Anterior cingulate cortex (tissue), 58 donors: Measurements from ENCODE around the gene MRPL53.
"Not testable (repeated sequence)": the region's sequence is repeated elsewhere in the genome, so short reads cannot be mapped to it uniquely, and the experiment has no call there.

Experiments used
- DNase-seq, 58 donors: peaks; one replicate each; lab custom pipeline; 2025; lab: John Stamatoyannopoulos, UW

Gene MRPL53

DNA sequence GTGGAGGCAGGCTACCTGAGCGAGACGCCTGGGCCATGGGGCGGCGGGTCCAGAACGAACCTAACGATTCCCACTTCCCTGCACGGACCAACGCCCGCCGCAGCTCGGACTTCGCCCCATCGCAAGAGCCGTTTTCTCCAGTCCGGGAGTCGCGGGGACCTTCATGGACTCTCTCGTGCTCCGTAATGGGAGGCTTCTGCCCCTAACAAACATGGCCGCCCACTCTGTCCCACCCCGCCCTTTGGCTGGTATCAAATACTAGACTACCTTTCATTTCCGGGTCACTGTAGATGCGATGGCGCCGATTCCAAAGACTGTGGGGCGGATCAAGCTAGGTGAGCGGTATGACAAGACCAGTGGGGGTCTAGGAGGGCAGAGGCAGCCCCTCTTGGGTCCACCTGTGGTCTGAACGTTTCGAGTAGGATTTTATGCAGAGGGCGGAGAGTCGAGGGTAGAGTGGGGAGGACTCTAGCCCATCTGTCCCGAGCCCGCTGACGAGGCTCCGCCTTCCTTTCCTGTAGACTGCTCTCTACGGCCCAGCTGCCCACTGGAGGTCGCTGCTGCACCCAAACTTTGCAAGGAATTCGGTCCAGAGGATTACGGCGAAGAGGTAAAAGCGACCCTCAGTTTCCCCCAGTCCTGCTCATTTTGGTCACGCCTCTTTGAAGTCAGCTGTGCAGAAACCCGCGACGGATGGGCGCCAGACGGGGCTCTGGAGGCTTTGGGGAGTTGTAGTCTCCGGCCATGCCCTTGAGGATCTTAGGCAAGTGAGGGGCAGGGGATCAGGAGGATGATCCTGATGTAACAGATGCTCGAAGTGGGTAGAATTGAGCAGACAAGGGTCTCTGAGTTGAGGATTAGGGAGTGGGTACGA lies 10.6 kb upstream of the MRPL53 start, which contains the start of the genes CCDC142 and TTC31:
CCDC142 (minus strand) TSS at position 198 of the 874 bp plus-strand sequence; CDS start at position 37, 161 bp downstream.
TTC31 (plus strand) TSS at position 281 of the 874 bp plus-strand sequence; CDS start at position 296, 15 bp downstream.
- peak; percentile 85 to 100 (median 95) for DNase-seq

GRCh38 chr2:74481961-74482800 lies 9.7 kb upstream of the MRPL53 start:
- peak in 15 of 58 donors; percentile 51 to 84 (median 71) for DNase-seq

GRCh38 chr2:74481431-74481830 lies 9.0 kb upstream of the MRPL53 start:
- DNase-seq: no peak

- no peak for DNase-seq
Observed at GRCh38 chr2:74474899-74475298, 2.4 kb upstream of the MRPL53 start.

- no peak for DNase-seq
Observed at GRCh38 chr2:74474481-74474880, 2.0 kb upstream of the MRPL53 start.

GRCh38 chr2:74472945-74473258 lies 422 bp upstream of the MRPL53 start:
- no peak for DNase-seq

- DNase-seq: no peak
Observed at GRCh38 chr2:74471332-74472065, 981 bp downstream of the MRPL53 start.

GRCh38 chr2:74470742-74471141 lies 1.7 kb downstream of the MRPL53 start:
- DNase-seq: not testable (repeated sequence)

- DNase-seq: no peak
Observed at GRCh38 chr2:74464406-74464805, 8.1 kb downstream of the MRPL53 start.

- DNase-seq: no peak
Observed at GRCh38 chr2:74462786-74463105, 9.7 kb downstream of the MRPL53 start.

GRCh38 chr2:74462054-74462785 lies 10.3 kb downstream of the MRPL53 start:
- no peak for DNase-seq

GRCh38 chr2:74461187-74462053 lies 11.1 kb downstream of the MRPL53 start:
- no peak for DNase-seq

DNA sequence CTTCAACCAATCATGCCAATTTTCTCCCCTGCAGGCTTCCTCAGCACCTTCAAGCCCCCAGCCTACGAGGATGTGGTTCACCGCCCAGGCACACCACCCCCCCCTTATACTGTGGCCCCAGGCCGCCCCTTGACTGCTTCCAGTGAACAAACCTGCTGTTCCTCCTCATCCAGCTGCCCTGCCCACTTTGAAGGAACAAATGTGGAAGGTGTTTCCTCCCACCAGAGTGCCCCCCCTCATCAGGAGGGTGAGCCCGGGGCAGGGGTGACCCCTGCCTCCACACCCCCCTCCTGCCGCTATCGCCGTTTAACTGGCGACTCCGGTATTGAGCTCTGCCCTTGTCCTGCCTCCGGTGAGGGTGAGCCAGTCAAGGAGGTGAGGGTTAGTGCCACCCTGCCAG lies 12.3 kb downstream of the MRPL53 start:
- peak in 1 of 58 donors; percentile 11 for DNase-seq

GRCh38 chr2:74459503-74460118 lies 12.9 kb downstream of the MRPL53 start:
- DNase-seq: not testable (repeated sequence)

DNA sequence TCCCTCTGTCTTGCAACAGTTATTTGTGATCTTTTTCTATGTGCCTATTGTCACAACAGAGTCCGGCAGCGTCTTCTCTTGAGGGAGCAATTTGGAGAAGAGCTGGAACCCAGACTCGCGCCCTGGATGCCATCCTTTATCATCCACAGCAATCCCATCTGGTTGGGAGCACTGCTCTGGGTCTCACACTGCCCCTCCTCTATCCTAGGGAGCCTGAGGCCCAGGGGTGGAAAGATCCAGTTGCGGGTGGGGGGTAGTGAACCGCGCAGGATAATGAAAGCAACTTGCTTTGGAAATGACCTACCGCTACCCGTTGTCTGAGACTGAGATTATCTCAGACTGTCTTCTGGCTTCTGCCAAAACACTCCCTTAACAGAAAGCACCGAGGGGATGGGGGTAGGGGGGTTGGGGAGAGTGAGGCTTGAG lies 13.5 kb downstream of the MRPL53 start:
- DNase-seq: no peak

DNA sequence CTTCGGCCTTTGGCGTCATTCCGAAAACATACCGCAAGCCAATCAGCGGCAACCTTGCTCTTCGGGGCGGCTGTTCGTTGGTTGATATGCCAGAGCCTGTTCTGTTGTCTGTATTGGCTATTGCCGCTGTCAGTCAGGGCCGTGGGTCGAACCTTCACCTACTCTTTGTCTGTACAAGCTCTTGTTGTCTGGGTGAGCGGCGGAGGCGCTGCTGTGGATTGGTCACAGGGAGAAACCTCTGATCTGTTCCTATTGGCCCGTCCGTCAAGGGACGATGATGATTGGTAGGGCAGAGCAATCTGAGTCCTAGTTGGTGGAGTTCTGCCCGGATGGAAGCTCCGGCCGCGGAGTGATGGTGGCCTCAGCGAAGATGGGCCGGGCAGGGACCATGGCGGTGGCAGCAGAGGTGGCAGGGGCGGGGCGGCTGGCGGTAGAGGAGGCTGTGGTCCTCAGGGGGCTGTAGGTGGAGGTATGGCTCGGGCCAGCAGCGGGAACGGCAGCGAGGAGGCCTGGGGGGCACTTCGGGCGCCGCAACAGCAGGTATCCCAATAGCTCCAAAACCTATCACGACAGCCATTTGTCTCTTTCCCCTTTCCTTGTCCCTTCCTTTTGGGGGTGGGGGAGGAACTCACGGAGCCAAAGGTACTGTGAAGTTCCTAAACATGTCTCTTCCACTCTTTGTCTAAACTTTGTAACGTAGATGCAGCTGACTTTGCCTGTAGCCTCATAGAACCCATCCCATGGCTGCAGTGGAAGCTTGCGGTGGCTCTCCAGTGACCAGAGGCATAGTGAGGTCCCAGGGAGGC lies 14.1 kb downstream of the MRPL53 start, which contains the start of gene WBP1:
WBP1 (plus strand) TSS at position 307 of the 806 bp plus-strand sequence; CDS start at position 472, 165 bp downstream.
- DNase-seq: peak; percentile 92 to 100 (median 100)

DNA sequence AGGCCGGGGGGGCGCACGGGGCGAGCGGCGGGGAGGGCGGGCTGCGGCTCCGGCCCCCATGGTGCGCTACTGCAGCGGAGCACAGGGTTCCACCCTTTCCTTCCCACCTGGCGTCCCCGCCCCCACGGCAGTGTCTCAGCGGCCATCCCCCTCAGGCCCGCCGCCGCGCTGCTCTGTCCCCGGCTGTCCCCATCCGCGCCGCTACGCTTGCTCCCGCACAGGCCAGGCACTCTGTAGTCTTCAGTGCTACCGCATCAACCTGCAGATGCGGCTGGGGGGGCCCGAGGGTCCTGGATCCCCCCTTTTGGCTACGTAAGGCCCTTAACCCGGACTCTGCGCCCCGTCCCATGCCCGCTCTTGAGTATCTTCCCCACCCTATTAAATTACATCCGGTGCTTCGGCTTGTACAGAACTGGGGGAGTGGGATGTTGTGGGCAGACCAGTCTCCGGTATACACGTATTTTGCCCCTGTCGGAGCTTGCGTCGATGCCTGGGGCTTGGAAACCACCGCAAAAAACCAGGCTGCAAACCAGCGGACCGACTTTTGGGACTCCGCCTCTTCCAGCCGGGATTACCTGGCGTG lies 14.8 kb downstream of the MRPL53 start:
- DNase-seq: peak in 39 of 58 donors; percentile 37 to 86 (median 64)
